HL-60 (cell line): ENCODE measurements around the gene TMEM225B.

Experiments
- CTCF ChIP-seq: IDR thresholded peaks from one replicate; pipeline ENCODE4 v1.5.1; 2011; ENCODE audit warnings: low read length, control low read depth, inconsistent platforms; ENCODE audit not compliant: insufficient read depth
- GABPA ChIP-seq: IDR thresholded peaks from 2 replicates; pipeline ENCODE4 v1.6.1; 2012; ENCODE audit warnings: low read depth
- POLR2AphosphoS5 ChIP-seq: IDR thresholded peaks from 2 replicates; pipeline ENCODE4 v1.6.1; 2012; ENCODE audit warnings: low read depth

DNA sequence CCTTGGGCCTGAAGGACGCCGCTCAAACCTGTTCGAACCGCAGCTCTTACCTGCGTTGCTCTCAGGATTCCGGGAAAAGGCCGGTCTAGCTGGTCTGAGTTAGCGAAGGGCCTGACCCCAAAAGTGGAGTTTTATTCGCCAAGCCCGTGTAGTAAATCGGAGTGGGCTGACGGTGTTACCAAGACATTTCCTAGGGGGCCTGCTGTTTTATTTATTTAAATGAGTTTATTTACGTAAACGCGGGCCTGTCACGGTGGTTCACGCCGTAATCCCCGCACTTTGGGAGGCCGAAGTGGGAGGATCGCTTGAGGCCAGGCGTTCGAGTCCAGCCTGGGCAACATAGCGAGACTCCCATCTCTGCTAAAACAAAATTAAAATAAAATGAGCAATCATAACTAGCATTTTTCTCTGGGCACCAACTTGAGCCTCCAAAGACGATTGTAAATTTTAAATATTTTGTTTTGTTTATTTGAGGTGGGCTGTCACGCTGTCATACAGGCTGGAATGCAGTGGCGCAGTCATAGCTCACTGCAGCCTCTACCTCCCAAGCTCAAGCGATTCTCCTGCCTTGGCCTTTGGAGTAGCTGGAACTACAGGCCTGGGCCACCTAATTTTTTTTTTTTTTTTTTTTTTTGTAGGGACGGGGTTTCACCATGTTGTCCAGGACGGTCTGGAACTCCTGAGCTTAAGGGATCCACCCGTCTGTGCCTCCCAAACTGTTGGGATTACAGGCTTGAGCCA lies 38.7 kb upstream of the TMEM225B start:
- no peak for TF ChIP-seq CTCF
- no peak for TF ChIP-seq GABPA
- TF ChIP-seq POLR2AphosphoS5 = no peak
